ENCODE data around the gene ABI2. TPM values are rescaled to one million over a fixed set of nuclear protein-coding genes. Genes with fewer than 3 reads are reported as not detected.

The ABI2 gene
- total and polyA plus RNA-seq, 4 donors, result 5.4 to 10.5 (median 7.6) TPM

GRCh38 chr2:203413796-203414195 is 85.6 kb downstream of the ABI2 start:
- no peak for TF ChIP-seq HNF4A (conservative IDR thresholded peaks at IDR 0.05)
- TF ChIP-seq MAX (IDR thresholded peaks at IDR 0.05), result no peak
- TF ChIP-seq RAD21 (IDR thresholded peaks at IDR 0.05), result no peak
- TF ChIP-seq CTCF (IDR thresholded peaks at IDR 0.05; ENCODE audit: low read depth, low read length, missing input control), result no peak
- no peak for TF ChIP-seq EGR1 (IDR thresholded peaks at IDR 0.05; ENCODE audit: low read depth in 2 of 2)
- no peak for TF ChIP-seq GABPA (IDR thresholded peaks at IDR 0.05 in 1 of 2, conservative IDR thresholded peaks at IDR 0.05 in 1 of 2)
- TF ChIP-seq TAF1 (conservative IDR thresholded peaks at IDR 0.05), result no peak
- TF ChIP-seq YY1 (IDR thresholded peaks at IDR 0.05), result no peak
- no peak for TF ChIP-seq HNF4G (IDR thresholded peaks at IDR 0.05)
- no peak overlapping the region for H3K27ac ChIP-seq (ENCODE audit: low read depth in 1 of 2, low read length in 2 of 2)
- H3K4me3 ChIP-seq (ENCODE audit: low read depth in 1 of 3, low read length in 3 of 3), result no peak overlapping the region
- no peaks in the 10 kb centered on the region for H3K27me3 ChIP-seq (ENCODE audit: control insufficient read depth in 4 of 4, insufficient read depth in 4 of 4, low read length in 3 of 4)
- H3K4me1 ChIP-seq (ENCODE audit: control insufficient read depth in 4 of 4, insufficient read depth in 4 of 4, low read length in 3 of 4), result no peaks in the 10 kb centered on the region
- no peak for DNase-seq (ENCODE audit: low spot score)
- H3K36me3 ChIP-seq (ENCODE audit: control insufficient read depth in 4 of 4, insufficient read depth in 3 of 4, low read depth in 1 of 4, low read length in 3 of 4), result peaks cover 2 to 11% (median 7%) of the 10 kb centered on the region in 4 donors
- H3K9ac ChIP-seq (ENCODE audit: low read depth in 1 of 2, low read length in 2 of 2), result no peak overlapping the region
- H3K9me3 ChIP-seq (ENCODE audit: control insufficient read depth in 4 of 4, low read length in 3 of 4), result no peaks in the 10 kb centered on the region

GRCh38 chr2:203418271-203418670 is 90.1 kb downstream of the ABI2 start:
- H3K9me3 ChIP-seq (ENCODE audit: control insufficient read depth in 4 of 4, low read length in 3 of 4), result no peaks in the 10 kb centered on the region
- 90% methylated on average over 8 of the region's 8 CpGs for WGBS
- no peak overlapping the region for H3K9ac ChIP-seq (ENCODE audit: low read depth in 1 of 2, low read length in 2 of 2)
- H3K36me3 ChIP-seq (ENCODE audit: control insufficient read depth in 4 of 4, insufficient read depth in 3 of 4, low read depth in 1 of 4, low read length in 3 of 4), result peaks cover 2 to 10% (median 5%) of the 10 kb centered on the region in 4 donors
- no peak overlapping the region for H3K4me3 ChIP-seq (ENCODE audit: low read depth in 1 of 3, low read length in 3 of 3)
- no peak overlapping the region for H3K27ac ChIP-seq (ENCODE audit: low read depth in 1 of 2, low read length in 2 of 2)
- TF ChIP-seq GABPA (IDR thresholded peaks at IDR 0.05 in 1 of 2, conservative IDR thresholded peaks at IDR 0.05 in 1 of 2), result no peak
- TF ChIP-seq SP1 (IDR thresholded peaks at IDR 0.05), result no peak
- TF ChIP-seq HNF4A (conservative IDR thresholded peaks at IDR 0.05), result no peak
- TF ChIP-seq ZBTB33 (IDR thresholded peaks at IDR 0.05), result no peak
- no peak for TF ChIP-seq MAX (IDR thresholded peaks at IDR 0.05)
- TF ChIP-seq ATF3 (IDR thresholded peaks at IDR 0.05), result no peak
- TF ChIP-seq RAD21 (IDR thresholded peaks at IDR 0.05), result no peak
- TF ChIP-seq FOXA1 (IDR thresholded peaks at IDR 0.05), result no peak
- TF ChIP-seq FOXA2 (IDR thresholded peaks at IDR 0.05), result no peak
- TF ChIP-seq NR2F2 (IDR thresholded peaks at IDR 0.05), result no peak
- no peak for TF ChIP-seq TAF1 (conservative IDR thresholded peaks at IDR 0.05)
- no peak for TF ChIP-seq CTCF (IDR thresholded peaks at IDR 0.05; ENCODE audit: low read depth, low read length, missing input control)
- DNase-seq (ENCODE audit: low spot score), result no peak
- no peaks in the 10 kb centered on the region for H3K4me1 ChIP-seq (ENCODE audit: control insufficient read depth in 4 of 4, insufficient read depth in 4 of 4, low read length in 3 of 4)
- H3K27me3 ChIP-seq (ENCODE audit: control insufficient read depth in 4 of 4, insufficient read depth in 4 of 4, low read length in 3 of 4), result no peaks in the 10 kb centered on the region

Data from liver (tissue), 9 donors.